Natural killer cell (primary cell): ENCODE measurements around the gene MBTD1. TPM values are rescaled to one million over a fixed set of nuclear protein-coding genes. Genes with fewer than 3 reads are reported as not detected.
"Not testable (repeated sequence)": the region's sequence is repeated elsewhere in the genome, so short reads cannot be mapped to it uniquely, and the experiment has no call there.

ENCODE experiments used
- ATAC-seq, 3 donors: fragments of 150-1000 bp in 2 of 3; fragments of 200-7000 bp in 1 of 3; cut with Tn5 transposase; 1 replicate in 1 of 3; 2 replicates in 2 of 3; pipeline ENCODE4 v1.10.0; 2021; ENCODE audit warnings: mild to moderate bottlenecking in 2 of 3, moderate library complexity in 2 of 3
- DNase-seq, 2 donors: peaks; one replicate each; pipeline versions ENCODE4 v3.0.0 to v3.0.0-alpha.2; 2013 to 2021; ENCODE audit warnings: mixed read lengths in 1 of 2
- H3K27ac ChIP-seq: one replicate; pipeline ENCODE4 v1.5.1; 2013; ENCODE audit warnings: mild to moderate bottlenecking, low read length
- H3K27me3 ChIP-seq: one replicate; pipeline ENCODE4 v1.6.1; 2013; ENCODE audit warnings: low read length; ENCODE audit not compliant: control insufficient read depth, insufficient read depth
- H3K36me3 ChIP-seq: one replicate; pipeline ENCODE4 v1.6.1; 2013; ENCODE audit warnings: low read length; ENCODE audit not compliant: control insufficient read depth, insufficient read depth
- H3K4me1 ChIP-seq: one replicate; pipeline ENCODE4 v1.6.1; 2013; ENCODE audit warnings: low read length; ENCODE audit not compliant: control insufficient read depth, insufficient read depth
- H3K4me3 ChIP-seq: one replicate; pipeline ENCODE4 v1.5.1; 2013; ENCODE audit warnings: low read length
- H3K9me3 ChIP-seq: one replicate; pipeline ENCODE4 v1.6.1; 2013; ENCODE audit warnings: low read length; ENCODE audit not compliant: control insufficient read depth, insufficient read depth
- H3K27ac Mint-ChIP-seq, 2 donors: one replicate each; pipeline ENCODE4 v1.8.0; 2022; ENCODE audit warnings: mild to moderate bottlenecking in 2 of 2, mixed read lengths in 2 of 2, moderate library complexity in 1 of 2
- H3K27me3 Mint-ChIP-seq, 2 donors: one replicate each; pipeline ENCODE4 v1.8.0; 2022; ENCODE audit warnings: low read depth in 2 of 2, mixed read lengths in 2 of 2
- H3K36me3 Mint-ChIP-seq: one replicate; pipeline ENCODE4 v1.8.0; 2022; ENCODE audit warnings: mixed read lengths
- H3K4me1 Mint-ChIP-seq, 2 donors: one replicate each; pipeline ENCODE4 v1.8.0; 2022; ENCODE audit warnings: mixed read lengths in 2 of 2
- H3K4me3 Mint-ChIP-seq: one replicate; pipeline ENCODE4 v1.8.0; 2022; ENCODE audit warnings: mild to moderate bottlenecking, moderate library complexity, mixed read lengths
- H3K9me3 Mint-ChIP-seq, 2 donors: one replicate each; pipeline ENCODE4 v1.8.0; 2022; ENCODE audit warnings: mixed read lengths in 2 of 2
- WGBS: methylation state at CpG from one replicate; pipeline ENCODE4 v1.1.7; 2013; ENCODE audit warnings: missing lambda C conversion rate; ENCODE audit not compliant: insufficient coverage; 5-methylcytosine and 5-hydroxymethylcytosine counted together
- intact Hi-C: fragments of 100-400 bp; cut with micrococcal nuclease; formaldehyde crosslinking; loops from one replicate; pipeline ENCODE4 v1.14.2; 2022
- total RNA-seq, 4 donors: library from RNA; stranded (reverse); fragments of 120-200 nt in 1 of 4; gene quantifications; one replicate each; pipeline versions ENCODE4 v1.2.3 to v1.2.4, GENCODE V29; 2013 to 2022
- TF ChIP-seq, protein P1 (sequence below): fragments of 200-600 bp; IDR thresholded peaks from one replicate; pipeline ENCODE4 v1.8.0; 2022; ENCODE audit warnings: antibody characterized with exemption

MBTD1 gene
- total RNA-seq, 3 donors from 2014 or later (not counting 1 experiment from before 2014, with no cell fraction given) = 24.6 to 32.4 (median 28.8) TPM

DNA sequence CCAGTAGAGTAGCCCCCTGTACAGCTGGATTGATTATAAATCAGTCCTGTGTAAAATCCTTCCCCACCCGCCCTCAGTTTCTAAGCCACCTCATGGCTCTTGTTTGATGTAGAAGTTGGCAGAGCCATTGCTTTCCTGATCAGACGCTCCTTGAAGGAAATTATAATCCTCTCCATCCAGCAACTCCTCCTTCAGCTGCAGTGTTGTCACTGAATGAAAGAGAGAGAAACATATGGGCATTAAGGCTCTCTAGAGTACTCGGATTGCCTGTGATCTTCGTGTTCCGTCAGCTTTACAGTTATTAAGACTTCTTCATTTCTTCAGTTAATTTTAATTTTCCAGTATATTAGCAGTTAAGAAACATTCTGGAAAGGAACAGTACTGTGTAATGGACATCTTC, 79.4 kb downstream of the MBTD1 start:
- intact Hi-C loops = no loop called here
- H3K27ac Mint-ChIP-seq = no peak overlapping the region
- H3K4me1 Mint-ChIP-seq = no peaks in the 10 kb centered on the region
- Histone ChIP-seq H3K36me3 (peaks cover 28% of the 10 kb centered on the region), H3K9me3 (no peaks in the 10 kb centered on the region), H3K27me3 (no peaks in the 10 kb centered on the region), H3K4me1 (no peaks in the 10 kb centered on the region), H3K4me3 (no peak overlapping the region), H3K27ac (no peak overlapping the region)
- DNase-seq (no peak), ATAC-seq (no peak)
- no peak overlapping the region for H3K4me3 Mint-ChIP-seq
- H3K9me3 Mint-ChIP-seq = no peaks in the 10 kb centered on the region
- WGBS = no CpG with 5 or more reads among the region's 5 CpGs
- H3K27me3 Mint-ChIP-seq = no peaks in the 10 kb centered on the region
- H3K36me3 Mint-ChIP-seq = no peaks in the 10 kb centered on the region
- TF ChIP-seq, protein P1, sequence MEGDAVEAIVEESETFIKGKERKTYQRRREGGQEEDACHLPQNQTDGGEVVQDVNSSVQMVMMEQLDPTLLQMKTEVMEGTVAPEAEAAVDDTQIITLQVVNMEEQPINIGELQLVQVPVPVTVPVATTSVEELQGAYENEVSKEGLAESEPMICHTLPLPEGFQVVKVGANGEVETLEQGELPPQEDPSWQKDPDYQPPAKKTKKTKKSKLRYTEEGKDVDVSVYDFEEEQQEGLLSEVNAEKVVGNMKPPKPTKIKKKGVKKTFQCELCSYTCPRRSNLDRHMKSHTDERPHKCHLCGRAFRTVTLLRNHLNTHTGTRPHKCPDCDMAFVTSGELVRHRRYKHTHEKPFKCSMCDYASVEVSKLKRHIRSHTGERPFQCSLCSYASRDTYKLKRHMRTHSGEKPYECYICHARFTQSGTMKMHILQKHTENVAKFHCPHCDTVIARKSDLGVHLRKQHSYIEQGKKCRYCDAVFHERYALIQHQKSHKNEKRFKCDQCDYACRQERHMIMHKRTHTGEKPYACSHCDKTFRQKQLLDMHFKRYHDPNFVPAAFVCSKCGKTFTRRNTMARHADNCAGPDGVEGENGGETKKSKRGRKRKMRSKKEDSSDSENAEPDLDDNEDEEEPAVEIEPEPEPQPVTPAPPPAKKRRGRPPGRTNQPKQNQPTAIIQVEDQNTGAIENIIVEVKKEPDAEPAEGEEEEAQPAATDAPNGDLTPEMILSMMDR = no peak

GRCh38 chr17:51172030-51172429, 87.8 kb downstream of the MBTD1 start:
- H3K36me3 Mint-ChIP-seq, H3K27ac Mint-ChIP-seq, ATAC-seq, H3K27me3 ChIP-seq, DNase-seq, H3K27ac ChIP-seq, H3K4me1 ChIP-seq, intact Hi-C loops, H3K9me3 Mint-ChIP-seq, H3K4me3 Mint-ChIP-seq, H3K9me3 ChIP-seq, H3K4me3 ChIP-seq, H3K27me3 Mint-ChIP-seq, H3K4me1 Mint-ChIP-seq: not testable (repeated sequence)
- H3K36me3 ChIP-seq = peaks cover 21% of the 10 kb centered on the region
- WGBS = 96% methylated on average over 9 of the region's 9 CpGs

DNA sequence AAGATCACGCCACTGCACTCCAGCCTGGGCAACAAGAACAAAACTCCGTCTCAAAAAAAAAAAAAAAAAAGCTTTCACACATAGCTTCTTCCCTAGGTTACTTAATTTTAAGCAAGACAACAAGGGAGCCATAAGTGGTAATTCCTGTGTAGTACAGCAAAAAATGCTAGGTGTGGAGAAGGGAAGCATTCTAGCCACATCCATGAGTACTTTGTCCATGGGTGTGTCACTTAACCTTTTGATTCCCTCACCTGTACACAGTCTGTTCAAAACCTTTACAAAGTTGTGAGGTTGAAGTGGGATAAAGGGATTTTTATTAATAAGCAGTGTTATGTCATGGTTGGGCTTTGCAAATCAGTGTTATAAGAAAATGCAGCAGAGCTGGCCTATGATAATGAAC, 89.1 kb downstream of the MBTD1 start:
- intact Hi-C loops = no loop called here
- ATAC-seq = no peak
- H3K36me3 ChIP-seq = peaks cover 21% of the 10 kb centered on the region
- H3K27me3 Mint-ChIP-seq = no peaks in the 10 kb centered on the region
- 100% methylated on average over 1 of the region's 2 CpGs for WGBS
- TF ChIP-seq, protein P1 = no peak
- DNase-seq = no peak
- H3K4me1 ChIP-seq = peaks cover 14% of the 10 kb centered on the region
- H3K27ac ChIP-seq = no peak overlapping the region
- no peaks in the 10 kb centered on the region for H3K9me3 Mint-ChIP-seq
- no peaks in the 10 kb centered on the region for H3K27me3 ChIP-seq
- H3K4me3 Mint-ChIP-seq = no peak overlapping the region
- H3K9me3 ChIP-seq = no peaks in the 10 kb centered on the region
- H3K27ac Mint-ChIP-seq = no peak overlapping the region
- no peak overlapping the region for H3K4me3 ChIP-seq
- peaks cover 4 to 13% of the 10 kb centered on the region in 2 donors for H3K4me1 Mint-ChIP-seq
- no peaks in the 10 kb centered on the region for H3K36me3 Mint-ChIP-seq

GRCh38 chr17:51169340-51169739, 90.5 kb downstream of the MBTD1 start:
- Histone ChIP-seq H3K4me3 (no peak overlapping the region), H3K9me3 (no peaks in the 10 kb centered on the region), H3K36me3 (peaks cover 21% of the 10 kb centered on the region), H3K27me3 (no peaks in the 10 kb centered on the region), H3K4me1 (peaks cover 23% of the 10 kb centered on the region), H3K27ac (no peak overlapping the region)
- WGBS = 100% methylated on average over 1 of the region's 1 CpG
- peak overlapping the region in 1 of 2 donors; percentile 11 for H3K27ac Mint-ChIP-seq
- peaks cover 10 to 25% of the 10 kb centered on the region in 2 donors for H3K4me1 Mint-ChIP-seq
- no peak overlapping the region for H3K4me3 Mint-ChIP-seq
- ATAC-seq (no peak), DNase-seq (no peak)
- TF ChIP-seq, protein P1 = no peak
- H3K36me3 Mint-ChIP-seq = no peaks in the 10 kb centered on the region
- no peaks in the 10 kb centered on the region for H3K9me3 Mint-ChIP-seq
- H3K27me3 Mint-ChIP-seq = no peaks in the 10 kb centered on the region
- intact Hi-C loops = loop anchor here (5.0 kb wide), 1 partner anchor 302 kb away; the partner anchor contains the start of gene TOB1
